ENCODE measurements around the gene FGF9. TPM values are rescaled to one million over a fixed set of nuclear protein-coding genes. Genes with fewer than 3 reads are reported as not detected.

The FGF9 gene
- total and polyA plus RNA-seq, 10 of the 15 experiments (the other 5 are each of a cell fraction or from before 2014, with no cell fraction given): 0.05 to 1.5 (median 0.83) TPM

DNA sequence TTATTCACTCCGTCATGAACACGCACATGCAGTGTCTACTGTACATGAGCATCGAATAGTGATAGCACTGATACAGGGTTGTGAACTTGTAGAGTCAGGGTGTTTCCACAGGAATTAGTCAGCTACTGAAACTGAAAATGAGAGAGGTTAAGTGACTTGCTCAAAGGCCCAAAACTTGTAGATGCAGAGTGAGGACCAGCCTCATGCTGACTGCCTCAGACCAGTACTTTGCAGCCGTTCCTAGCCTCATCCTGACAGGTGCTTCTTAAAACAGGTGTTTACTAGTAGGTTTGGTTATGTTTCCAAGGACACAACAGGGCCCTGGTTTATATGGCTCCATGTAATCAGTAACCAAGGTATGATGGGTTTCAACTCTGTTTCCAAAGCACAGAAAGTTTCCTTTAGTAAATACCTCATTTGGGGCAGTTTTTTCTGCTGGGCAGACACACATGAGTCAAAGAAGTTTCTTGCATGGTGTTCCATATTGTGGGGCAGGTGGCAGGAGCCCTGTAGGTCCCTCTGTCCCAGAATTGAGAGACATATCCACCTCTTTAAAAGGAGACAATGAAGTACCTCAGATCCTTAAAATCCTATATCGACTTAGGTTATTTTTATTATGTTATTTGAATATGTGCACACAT lies 16.0 kb downstream of the FGF9 start (continued):
- TF ChIP-seq, protein P1, sequence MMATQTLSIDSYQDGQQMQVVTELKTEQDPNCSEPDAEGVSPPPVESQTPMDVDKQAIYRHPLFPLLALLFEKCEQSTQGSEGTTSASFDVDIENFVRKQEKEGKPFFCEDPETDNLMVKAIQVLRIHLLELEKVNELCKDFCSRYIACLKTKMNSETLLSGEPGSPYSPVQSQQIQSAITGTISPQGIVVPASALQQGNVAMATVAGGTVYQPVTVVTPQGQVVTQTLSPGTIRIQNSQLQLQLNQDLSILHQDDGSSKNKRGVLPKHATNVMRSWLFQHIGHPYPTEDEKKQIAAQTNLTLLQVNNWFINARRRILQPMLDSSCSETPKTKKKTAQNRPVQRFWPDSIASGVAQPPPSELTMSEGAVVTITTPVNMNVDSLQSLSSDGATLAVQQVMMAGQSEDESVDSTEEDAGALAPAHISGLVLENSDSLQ (IDR thresholded peaks at IDR 0.05): no peak
- TF ChIP-seq YBX1 (IDR thresholded peaks at IDR 0.05): no peak
- TF ChIP-seq BACH1 (IDR thresholded peaks at IDR 0.05; ENCODE audit: borderline replicate concordance): no peak
- TF ChIP-seq IRF4 (IDR thresholded peaks at IDR 0.05; ENCODE audit: low read depth, low read length): 0 out of 2 replicates have a peak, but pooled peaks have one; percentile 57
- no peak for TF ChIP-seq HDAC6 (IDR thresholded peaks at IDR 0.05; ENCODE audit: unreplicated experiment)
- TF ChIP-seq, protein P2, sequence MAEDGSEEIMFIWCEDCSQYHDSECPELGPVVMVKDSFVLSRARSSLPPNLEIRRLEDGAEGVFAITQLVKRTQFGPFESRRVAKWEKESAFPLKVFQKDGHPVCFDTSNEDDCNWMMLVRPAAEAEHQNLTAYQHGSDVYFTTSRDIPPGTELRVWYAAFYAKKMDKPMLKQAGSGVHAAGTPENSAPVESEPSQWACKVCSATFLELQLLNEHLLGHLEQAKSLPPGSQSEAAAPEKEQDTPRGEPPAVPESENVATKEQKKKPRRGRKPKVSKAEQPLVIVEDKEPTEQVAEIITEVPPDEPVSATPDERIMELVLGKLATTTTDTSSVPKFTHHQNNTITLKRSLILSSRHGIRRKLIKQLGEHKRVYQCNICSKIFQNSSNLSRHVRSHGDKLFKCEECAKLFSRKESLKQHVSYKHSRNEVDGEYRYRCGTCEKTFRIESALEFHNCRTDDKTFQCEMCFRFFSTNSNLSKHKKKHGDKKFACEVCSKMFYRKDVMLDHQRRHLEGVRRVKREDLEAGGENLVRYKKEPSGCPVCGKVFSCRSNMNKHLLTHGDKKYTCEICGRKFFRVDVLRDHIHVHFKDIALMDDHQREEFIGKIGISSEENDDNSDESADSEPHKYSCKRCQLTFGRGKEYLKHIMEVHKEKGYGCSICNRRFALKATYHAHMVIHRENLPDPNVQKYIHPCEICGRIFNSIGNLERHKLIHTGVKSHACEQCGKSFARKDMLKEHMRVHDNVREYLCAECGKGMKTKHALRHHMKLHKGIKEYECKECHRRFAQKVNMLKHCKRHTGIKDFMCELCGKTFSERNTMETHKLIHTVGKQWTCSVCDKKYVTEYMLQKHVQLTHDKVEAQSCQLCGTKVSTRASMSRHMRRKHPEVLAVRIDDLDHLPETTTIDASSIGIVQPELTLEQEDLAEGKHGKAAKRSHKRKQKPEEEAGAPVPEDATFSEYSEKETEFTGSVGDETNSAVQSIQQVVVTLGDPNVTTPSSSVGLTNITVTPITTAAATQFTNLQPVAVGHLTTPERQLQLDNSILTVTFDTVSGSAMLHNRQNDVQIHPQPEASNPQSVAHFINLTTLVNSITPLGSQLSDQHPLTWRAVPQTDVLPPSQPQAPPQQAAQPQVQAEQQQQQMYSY (CRISPR knock-in tag; IDR thresholded peaks at IDR 0.05): no peak
- peak; percentile 29; the same call in 1 of the 2 replicates for TF ChIP-seq CREB1 (IDR thresholded peaks at IDR 0.05; ENCODE audit: low read depth)
- no peak for TF ChIP-seq STAT1 (conservative IDR thresholded peaks at IDR 0.05)
- no peak for TF ChIP-seq MTA2 (IDR thresholded peaks at IDR 0.05; ENCODE audit: low read depth)
- no peak for TF ChIP-seq NR2C1 (IDR thresholded peaks at IDR 0.05)
- no peak for TF ChIP-seq FOS (IDR thresholded peaks at IDR 0.05; ENCODE audit: borderline replicate concordance, extremely low read depth, insufficient read length)
- TF ChIP-seq NFYB (IDR thresholded peaks at IDR 0.05; ENCODE audit: insufficient read depth, low read depth, low read length): no peak
- TF ChIP-seq RBBP5 (conservative IDR thresholded peaks at IDR 0.05): no peak
- peak; percentile 66 for TF ChIP-seq JUNB (IDR thresholded peaks at IDR 0.05)
- no peak for TF ChIP-seq TCF3 (IDR thresholded peaks at IDR 0.05; ENCODE audit: borderline replicate concordance, insufficient read depth, low read depth, low read length)
- TF ChIP-seq BHLHE40 (IDR thresholded peaks at IDR 0.05; ENCODE audit: borderline replicate concordance in 1 of 2, low read depth in 2 of 2, low read length in 1 of 2): 0 out of 4 replicates have a peak, but pooled peaks of 1 of the 2 experiments have one; percentile 9
- no peak for TF ChIP-seq PAX5 (IDR thresholded peaks at IDR 0.05; ENCODE audit: borderline replicate concordance, low read depth, low read length)
- TF ChIP-seq, protein P3, sequence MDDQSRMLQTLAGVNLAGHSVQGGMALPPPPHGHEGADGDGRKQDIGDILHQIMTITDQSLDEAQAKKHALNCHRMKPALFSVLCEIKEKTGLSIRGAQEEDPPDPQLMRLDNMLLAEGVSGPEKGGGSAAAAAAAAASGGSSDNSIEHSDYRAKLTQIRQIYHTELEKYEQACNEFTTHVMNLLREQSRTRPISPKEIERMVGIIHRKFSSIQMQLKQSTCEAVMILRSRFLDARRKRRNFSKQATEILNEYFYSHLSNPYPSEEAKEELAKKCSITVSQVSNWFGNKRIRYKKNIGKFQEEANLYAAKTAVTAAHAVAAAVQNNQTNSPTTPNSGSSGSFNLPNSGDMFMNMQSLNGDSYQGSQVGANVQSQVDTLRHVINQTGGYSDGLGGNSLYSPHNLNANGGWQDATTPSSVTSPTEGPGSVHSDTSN (IDR thresholded peaks at IDR 0.05; ENCODE audit: insufficient replicate concordance, low read depth, low read length): no peak
- no peak for TF ChIP-seq BMI1 (IDR thresholded peaks at IDR 0.05; ENCODE audit: borderline replicate concordance)
- no peak for TF ChIP-seq ZNF207 (IDR thresholded peaks at IDR 0.05; ENCODE audit: borderline replicate concordance)
- no peak for TF ChIP-seq KDM1A (IDR thresholded peaks at IDR 0.05; ENCODE audit: borderline replicate concordance)
- TF ChIP-seq, protein P4, sequence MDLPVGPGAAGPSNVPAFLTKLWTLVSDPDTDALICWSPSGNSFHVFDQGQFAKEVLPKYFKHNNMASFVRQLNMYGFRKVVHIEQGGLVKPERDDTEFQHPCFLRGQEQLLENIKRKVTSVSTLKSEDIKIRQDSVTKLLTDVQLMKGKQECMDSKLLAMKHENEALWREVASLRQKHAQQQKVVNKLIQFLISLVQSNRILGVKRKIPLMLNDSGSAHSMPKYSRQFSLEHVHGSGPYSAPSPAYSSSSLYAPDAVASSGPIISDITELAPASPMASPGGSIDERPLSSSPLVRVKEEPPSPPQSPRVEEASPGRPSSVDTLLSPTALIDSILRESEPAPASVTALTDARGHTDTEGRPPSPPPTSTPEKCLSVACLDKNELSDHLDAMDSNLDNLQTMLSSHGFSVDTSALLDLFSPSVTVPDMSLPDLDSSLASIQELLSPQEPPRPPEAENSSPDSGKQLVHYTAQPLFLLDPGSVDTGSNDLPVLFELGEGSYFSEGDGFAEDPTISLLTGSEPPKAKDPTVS (IDR thresholded peaks at IDR 0.05; ENCODE audit: low read depth, low read length): no peak
- no peak for TF ChIP-seq PAX8 (IDR thresholded peaks at IDR 0.05)
- no peak for TF ChIP-seq CHD2 (IDR thresholded peaks at IDR 0.05; ENCODE audit: borderline replicate concordance, low read depth, low read length)
- TF ChIP-seq BRCA1 (IDR thresholded peaks at IDR 0.05; ENCODE audit: low read depth, low read length): no peak

Data from GM12878 (cell line).